GM19043 (cell line): Measurements from ENCODE around the gene PLP1.
"Not testable (repeated sequence)": the region's sequence is repeated elsewhere in the genome, so short reads cannot be mapped to it uniquely, and the experiment has no call there.

Experiments
- ATAC-seq: cut with Tn5 transposase; IDR thresholded peaks from one replicate; pipeline ENCODE4 v1.9.1; 2021; ENCODE audit warnings: low read depth; ENCODE audit not compliant: unreplicated experiment

Gene PLP1, protein sequence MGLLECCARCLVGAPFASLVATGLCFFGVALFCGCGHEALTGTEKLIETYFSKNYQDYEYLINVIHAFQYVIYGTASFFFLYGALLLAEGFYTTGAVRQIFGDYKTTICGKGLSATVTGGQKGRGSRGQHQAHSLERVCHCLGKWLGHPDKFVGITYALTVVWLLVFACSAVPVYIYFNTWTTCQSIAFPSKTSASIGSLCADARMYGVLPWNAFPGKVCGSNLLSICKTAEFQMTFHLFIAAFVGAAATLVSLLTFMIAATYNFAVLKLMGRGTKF

DNA sequence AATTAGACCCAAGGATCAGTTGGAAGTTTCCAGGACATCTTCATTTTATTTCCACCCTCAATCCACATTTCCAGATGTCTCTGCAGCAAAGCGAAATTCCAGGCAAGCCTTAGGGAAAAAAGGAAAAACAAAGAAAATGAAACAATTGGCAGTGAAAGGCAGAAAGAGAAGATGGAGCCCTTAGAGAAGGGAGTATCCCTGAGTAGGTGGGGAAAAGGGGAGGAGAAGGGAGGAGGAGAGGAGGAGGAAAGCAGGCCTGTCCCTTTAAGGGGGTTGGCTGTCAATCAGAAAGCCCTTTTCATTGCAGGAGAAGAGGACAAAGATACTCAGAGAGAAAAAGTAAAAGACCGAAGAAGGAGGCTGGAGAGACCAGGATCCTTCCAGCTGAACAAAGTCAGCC lies at the start of gene PLP1:
PLP1 (plus strand) TSS at position 295 of the 400 bp plus-strand sequence. CDS start 156 bp downstream, outside the sequence.
- ATAC-seq = no peak

DNA sequence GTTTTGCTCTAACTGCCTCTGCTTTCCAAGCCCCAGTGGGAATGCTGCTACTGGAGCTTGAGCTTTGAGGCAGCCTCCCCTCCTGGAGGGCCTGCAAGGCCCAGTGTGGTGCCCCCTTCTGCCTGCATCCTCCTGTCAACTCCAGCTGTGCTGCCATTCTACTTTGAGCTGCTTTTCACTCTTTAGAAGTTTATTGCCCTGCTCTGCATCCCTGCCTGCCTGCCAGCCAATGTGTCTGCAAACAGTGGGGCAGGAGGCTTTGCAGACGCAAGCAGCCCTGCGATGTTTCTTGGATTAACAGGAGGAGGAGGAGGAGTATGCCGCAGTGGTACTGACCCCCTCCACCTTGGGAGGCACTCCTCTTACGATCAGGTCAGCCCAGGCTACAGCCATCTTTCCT lies 49.5 kb upstream of the PLP1 start:
- no peak for ATAC-seq

DNA sequence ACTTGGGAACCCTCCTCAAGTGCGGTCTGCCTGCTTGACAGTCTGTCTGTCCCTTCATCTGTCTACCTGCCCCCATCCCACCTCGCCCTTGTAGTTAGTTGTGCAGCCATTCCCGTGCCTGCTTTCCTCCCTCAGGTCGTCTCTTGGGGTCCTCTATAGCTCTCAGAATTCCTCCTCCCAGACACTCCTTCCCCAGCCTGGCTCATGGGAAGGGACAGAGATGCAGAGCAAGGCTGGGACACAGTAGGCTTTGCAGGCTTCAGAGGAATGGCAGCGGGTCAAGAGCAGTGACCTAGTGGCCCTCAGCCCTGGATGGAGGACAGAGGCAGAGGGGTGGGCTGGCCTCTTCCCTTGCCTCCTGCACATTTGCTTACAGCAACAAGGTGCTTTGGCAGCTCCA lies 47.6 kb upstream of the PLP1 start:
- ATAC-seq = no peak

DNA sequence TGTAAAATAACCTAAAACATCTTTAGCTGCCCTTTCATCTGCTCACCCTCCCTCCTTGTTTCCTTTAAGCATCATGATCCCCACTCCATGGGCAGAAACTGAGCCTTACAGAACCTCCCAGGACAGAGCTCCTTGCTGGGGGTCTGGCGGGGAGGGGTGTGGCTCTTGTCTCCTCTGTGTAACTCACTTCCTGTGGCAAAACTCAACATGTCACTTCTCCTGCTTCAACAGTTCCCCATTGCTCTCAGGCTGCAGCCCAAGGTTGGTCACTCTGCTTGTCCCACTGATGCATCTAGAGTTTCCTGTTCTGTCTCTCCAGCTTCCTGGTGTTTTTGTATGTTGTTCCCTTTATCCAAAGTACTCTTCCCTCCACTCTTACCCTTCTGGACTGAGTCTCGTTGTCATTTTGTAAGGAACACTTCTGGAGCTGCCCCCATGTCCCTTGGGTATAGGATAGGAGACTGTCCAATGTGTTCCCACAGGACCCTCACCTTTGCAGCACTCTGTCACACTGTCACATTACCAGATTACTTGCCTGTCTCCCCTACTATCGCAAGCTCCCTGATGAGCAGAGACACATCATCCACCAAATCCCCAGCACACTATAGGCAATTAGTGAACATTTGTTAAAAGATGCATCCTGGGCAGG lies 46.4 kb upstream of the PLP1 start:
- ATAC-seq = no peak

DNA sequence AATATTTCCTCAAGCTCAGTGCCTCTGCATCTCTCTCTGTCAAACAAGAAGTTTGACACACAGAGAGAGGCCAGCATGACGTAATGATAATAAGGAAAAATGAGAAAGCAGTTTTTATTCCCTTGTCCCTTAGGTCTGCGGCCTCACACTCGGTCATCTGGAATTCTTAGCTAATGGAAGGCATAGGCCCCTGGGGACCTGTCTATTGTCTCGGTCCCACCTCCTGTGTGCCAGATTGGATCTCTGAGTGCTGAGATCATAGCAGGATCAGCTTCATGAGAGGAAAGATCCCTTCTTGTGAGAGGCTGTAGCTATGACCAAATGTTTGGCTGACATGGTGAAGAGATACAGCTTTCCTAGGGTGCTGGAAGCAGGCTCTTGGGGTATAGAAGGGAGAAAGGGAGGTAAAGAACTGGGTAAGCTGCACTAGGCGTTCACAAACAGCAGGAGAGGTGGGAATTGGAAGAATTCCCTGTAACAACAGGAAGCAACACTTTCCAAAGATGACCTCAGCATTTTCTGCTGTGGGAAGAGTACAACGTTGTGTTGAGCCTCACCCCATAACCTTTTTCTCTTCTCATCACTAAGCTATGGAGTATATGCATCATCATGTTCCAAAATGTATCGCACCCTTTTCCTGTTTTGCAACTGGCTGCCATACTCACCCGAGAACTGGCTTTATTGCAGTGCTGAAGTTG lies 45.7 kb upstream of the PLP1 start:
- ATAC-seq = no peak

DNA sequence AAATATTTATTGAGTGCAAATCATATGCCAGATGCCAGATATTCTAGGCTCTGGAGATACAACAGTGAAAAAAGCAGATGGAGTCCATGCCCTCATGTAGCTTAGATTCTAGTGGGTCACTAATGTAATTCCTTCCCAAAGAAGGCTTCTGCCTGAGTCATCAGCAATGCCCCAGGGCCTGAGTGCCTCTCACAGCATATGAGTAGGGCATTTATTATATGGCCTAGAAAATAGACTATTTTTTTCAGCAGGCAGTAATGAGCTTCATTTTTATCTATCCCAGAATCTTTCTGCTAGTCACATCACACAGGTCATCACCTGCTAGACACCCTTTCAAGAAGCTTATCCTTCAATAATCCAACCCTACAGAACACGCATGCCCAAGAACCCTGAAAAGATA lies 43.6 kb upstream of the PLP1 start:
- no peak for ATAC-seq

DNA sequence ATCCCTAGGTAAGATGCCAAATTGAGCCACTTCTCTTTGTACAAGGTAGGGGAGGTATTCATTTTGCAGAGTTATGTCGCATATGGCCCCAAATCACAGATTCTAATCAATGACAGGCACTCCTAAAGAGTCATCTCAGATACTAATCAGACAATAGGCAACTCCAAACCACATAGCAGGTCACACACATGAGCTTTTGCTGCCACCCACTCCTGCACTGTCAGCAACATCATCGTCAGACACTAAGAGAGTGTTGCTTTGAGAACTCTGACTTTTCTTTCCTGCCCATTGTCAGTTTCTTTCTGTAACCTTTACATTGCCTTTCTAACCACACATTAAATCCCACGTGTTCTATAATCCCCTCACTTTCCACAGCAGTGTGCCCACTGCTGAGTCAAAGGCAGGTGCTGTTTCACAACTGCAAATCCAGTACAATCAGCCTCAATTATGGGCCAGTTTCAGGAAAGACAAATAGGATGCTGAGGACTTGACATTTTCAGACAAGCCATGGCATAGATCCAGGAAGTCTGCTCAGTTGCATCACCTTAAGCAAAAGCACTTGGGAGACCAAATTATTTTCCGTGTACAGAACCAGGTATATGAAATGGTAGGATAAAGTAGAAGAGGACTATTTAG lies 42.4 kb upstream of the PLP1 start:
- ATAC-seq = no peak

DNA sequence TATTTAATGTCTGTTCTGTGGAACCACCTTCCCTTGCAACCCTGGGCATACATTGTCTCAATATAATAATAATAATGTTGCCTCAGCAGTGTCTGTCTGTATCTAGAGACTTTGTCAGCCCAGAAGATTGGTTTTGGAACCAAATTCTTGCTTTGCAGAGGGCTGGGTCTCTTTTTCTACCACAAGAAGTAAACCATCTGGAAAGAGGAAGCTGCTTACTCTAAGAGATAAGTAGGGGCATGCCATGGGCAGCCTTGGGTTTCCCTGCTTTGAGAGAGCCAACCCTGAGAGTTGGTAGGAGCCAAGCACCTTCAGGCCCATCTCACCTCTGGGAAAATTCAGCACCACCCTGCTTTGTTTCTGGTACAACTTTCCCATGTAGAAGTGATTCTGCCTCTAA lies 38.9 kb upstream of the PLP1 start:
- ATAC-seq = no peak

DNA sequence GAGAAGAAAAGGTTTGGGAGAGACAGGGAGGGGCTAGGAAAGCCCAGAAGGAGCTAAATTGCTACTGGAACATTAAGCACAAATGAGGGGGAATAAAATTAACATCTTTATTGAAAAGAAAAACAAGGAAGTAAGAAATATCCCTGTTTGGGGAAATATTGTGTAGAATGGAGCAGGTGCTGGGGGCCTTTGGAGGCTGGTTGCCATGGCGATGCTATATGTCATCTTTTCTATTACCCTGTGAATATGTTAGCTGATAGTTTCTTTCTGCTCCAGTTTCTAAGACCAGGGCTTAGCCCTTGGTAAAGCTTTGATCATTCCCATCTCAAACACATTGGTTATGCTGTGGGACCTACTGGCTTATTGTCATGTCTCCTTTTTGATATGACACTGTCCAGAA lies 37.2 kb upstream of the PLP1 start:
- no peak for ATAC-seq

DNA sequence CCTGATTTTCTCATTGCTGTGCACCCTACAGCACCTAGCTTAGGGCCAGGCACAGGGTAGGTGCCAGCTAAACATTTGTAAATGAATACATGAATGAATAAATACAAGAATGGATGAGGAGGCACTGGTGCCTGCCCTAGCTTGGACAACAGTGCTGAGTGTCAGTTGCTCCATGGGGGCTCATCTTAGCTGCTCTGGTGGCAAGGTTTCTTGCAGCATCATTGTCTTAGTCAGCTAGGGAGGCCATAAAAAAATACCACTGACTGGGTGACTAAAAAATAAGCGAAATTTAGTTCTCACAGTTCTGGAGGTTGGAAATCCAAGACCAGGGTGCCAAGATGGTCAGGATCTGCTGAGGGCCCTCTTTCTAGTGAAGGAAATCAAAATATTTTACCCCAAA lies 34.8 kb upstream of the PLP1 start:
- no peak for ATAC-seq

DNA sequence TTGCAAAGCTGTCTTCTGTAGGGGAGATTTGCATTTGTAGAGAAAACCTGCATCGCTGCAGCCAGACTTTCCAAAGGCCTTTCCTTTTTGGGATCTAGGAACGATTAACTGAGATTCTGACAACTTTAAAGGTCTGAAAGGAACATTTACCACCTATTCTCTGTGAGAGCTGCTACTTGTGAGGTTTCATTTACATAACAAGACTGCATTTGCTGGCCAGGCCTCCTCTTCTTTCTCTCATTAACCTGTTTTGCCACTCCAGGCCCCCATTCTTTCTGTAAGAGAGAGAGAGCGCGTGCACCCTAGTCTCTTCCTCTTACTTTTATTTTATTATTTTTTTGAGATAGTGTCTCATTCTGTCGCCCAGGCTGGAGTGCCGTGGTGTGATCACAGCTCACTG lies 34.3 kb upstream of the PLP1 start:
- no peak for ATAC-seq

DNA sequence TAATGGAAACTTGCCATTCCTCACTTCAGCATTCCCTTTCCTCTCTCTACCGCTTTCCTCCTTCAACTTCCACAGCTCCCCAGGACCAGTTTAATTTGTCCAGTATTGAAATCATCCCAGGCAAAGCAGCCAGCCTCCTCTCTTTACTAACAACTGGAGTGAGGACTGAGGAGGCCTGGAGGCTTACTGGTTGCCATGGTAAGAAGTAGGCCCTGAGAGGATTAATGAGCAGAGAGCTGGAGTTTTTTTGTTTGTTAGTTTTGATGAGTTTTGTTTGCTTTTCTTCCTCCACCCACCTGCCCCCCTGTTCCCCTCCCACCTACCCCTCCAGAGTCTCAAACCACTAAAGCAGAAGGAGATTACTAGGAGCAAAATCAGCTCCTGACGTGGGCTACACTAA lies 29.5 kb upstream of the PLP1 start:
- ATAC-seq = no peak

DNA sequence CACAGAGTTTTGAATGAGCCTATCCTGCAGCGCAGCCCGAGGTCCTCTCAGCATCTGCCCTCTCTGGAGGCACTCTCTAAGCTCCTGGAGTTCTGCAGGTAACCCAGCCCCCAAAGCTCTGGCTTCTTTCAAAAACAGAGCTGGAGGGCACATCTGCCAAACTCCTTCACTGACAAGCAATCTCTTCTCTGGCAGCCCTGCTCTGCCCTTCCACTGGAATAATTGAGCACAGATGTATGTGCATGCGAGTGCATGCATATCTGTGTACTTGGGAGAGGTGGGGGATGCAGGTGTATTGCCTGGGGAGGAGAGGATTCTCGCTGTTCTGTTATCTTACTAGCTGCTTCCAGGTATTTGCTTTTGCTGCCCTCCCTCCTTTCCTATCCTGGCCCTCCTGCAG lies 22.2 kb upstream of the PLP1 start:
- ATAC-seq = no peak

DNA sequence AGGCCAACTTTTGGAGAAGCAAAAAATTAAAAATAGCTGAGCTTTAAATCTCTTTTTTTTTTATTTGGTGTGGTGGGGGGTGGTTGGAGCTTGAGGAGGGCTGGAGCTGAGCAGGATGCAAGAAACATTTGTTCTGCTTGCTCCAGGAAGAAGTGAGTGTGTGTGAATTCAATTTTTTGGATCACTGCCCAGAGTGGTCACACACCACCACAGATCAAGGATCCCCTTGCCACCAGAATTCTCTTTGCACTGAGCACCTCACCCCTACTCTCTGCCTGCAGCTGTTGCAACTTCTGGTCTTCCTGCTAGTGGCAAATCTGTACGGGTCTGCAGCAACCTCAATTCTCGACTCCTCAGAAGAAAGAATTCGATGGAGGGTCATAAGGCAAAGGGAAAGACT lies 19.9 kb upstream of the PLP1 start:
- ATAC-seq = no peak

DNA sequence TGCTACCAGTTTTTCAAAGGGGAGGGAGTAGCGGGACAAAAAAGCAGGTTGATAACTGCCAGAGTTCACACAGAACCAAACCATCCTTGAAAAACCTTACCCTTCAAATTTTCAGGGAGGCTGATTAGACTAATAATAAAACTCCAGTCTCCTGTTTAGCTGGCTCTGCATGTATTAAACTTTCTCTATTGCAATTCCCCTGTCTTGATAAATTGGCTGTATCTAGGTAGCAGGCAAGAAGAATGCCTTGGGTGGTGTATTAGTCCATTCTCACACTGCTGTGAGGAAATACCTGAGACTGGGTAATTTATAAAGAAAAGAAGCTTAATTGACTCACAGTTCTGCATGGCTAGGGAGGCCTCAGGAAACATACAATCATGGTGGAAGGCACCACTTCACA lies 18.1 kb upstream of the PLP1 start:
- ATAC-seq = no peak

DNA sequence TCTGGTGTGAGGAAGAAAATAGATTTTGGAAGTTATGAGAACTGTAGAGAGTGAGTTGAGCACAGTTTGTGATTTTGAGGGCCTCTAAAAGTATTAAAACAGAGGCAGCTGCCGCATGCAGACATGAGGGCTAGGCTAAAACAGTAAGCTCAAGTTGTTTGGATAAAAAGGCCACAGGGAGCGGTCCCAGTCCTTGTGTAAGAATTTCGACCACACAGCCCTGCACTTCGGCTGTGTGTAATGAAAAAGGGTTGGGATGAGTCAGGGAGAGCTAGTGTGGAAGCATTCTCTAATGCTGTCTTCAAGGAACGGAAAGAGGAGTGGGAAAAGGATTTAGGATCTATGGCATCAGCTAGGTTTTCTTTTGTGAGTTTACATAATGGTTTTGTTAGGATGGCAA lies 13.1 kb upstream of the PLP1 start:
- ATAC-seq = not testable (repeated sequence)

DNA sequence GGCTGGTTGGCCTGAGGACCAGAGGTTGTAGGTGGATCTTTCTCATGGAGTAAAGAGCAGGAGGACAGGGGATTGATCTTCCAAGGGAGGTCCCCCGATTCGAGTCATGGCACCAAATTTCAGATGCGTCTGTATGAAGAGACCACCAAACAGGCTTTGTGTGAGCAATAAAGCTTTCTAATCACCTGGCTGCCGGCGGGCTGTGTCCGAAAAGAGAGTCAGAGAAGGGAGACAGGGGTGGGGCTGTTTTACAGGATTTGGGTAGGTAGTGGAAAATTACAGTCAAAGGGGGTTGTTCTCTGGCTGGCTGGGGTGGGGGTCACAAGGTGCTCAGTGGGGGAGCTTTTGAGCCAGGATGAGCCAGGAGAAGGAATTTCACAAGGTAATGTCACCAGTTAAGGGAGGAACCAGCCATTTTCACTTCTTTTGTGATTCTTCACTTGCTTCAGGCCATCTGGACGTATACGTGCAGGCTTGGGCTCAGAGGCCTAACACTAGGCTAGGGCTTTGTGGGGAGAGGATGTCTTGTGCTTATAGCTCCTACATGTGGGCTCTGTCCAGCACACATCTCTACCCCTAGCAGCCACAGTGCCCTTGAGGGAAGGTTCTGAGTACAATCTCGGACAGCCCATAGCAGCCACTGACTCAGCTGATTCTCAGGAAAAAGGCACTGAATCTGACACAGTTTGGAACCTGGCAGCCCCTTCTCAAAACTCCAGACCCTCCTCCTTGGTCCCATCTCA lies 9.7 kb upstream of the PLP1 start:
- ATAC-seq = not testable (repeated sequence)

DNA sequence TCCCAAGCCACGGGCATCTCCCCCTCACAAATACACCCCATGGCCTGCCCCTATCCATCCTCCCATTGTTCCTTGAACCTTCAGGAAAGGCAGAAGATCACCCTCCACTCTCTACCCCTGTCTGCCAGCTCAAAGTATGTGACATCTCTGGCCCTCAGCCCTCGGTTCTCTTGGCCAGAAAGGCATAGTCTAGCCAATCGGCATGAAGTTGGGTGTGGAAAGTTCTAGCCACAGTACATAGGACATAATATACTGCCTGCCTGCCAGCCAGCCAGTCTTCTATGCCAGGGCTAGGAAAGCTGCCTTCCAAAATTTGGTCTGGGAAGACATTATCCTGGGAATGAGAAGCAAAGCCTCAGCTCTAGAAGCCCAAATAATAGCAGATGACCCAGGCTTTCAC lies 3.2 kb upstream of the PLP1 start:
- no peak for ATAC-seq

DNA sequence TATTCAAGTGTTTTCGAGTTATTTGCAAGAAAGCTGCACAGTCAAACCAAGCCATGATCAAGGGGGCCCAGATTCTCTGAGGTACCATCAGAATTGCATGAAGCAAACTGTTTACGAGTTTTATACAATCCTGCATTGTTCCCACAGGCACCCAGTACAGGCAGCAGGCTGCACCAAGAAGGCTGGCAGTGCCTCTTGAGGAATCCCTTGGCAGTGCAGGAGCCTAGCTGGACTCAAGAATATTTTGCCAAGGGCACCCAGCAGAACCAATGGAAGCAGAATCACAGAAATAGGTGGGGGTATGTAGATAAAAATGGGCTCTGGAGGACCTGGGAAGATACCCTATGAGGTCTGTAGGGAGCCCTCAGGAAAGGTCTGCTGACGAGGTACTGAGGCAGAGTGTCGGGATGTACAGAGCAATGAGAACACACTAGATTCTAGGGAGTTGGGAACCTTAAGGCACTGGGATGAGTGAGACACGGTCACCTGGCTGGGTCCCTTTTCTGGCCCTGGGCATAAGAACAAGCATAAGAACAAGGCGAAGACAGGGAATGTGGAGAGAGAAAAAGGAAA lies 2.5 kb upstream of the PLP1 start:
- no peak for ATAC-seq

DNA sequence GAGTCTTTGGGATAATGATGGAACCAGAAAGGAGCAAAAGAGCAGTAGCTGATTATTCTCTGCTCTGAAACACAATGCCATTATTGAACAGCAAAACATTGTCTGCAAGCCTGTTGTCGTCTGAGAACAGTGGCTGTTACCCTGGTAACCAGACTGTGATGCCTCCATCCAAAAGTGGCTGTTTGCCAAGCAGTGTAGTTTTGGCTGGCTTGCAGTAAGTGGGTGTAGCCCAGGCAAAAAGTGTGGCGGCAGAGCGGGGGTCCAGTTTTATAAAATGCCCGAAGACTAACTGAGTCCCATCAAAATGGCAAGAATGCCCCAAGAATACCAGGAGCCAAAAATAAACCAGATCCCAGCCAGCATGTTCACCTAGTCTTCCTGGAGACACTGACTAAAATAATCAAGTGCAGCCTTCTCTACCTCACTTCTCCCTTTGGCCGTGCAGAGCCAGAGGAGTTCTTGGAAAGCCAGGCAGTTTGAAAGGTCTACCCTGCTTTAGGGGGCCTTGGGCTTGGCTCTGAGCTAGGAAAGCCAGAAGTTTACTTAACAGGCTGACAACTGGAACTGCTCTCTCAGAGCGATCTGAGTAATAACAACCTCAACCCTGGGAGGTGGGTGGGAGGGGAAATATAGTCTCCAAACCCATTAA lies 2.6 kb downstream of the PLP1 start:
- ATAC-seq = no peak
